ENCODE data around the gene KLRG1. TPM values are rescaled to one million over a fixed set of nuclear protein-coding genes. Genes with fewer than 3 reads are reported as not detected.

Gene KLRG1
- total RNA-seq, 4 donors from 2014 or later, result 0.34 TPM; not detected in 3

GRCh38 chr12:8987685-8988084 is 1.7 kb upstream of the KLRG1 start:
- H3K4me3 ChIP-seq (ENCODE audit: low read depth, poor library complexity, severe bottlenecking), result no peak overlapping the region
- no peak for TF ChIP-seq CTCF (IDR thresholded peaks at IDR 0.05)
- TF ChIP-seq POLR2A (IDR thresholded peaks at IDR 0.05), result no peak
- intact Hi-C loops (cut with DNase I; ENCODE audit: low total_unique reads), result no loop called here
- no peak for DNase-seq (ENCODE audit: low spot score in 2 of 2)
- WGBS, 2 donors, result 66 to 71% methylated on average over 1 of the region's 1 CpG

- 70 to 73% methylated on average over 6 of the region's 6 CpGs for WGBS, 2 donors
- H3K4me3 ChIP-seq (ENCODE audit: low read depth, poor library complexity, severe bottlenecking), result no peak overlapping the region
- TF ChIP-seq CTCF (IDR thresholded peaks at IDR 0.05) (no peak), POLR2A (IDR thresholded peaks at IDR 0.05) (no peak)
- DNase-seq (ENCODE audit: low spot score in 2 of 2), result no peak
- intact Hi-C loops (cut with DNase I; ENCODE audit: low total_unique reads), result no loop called here
Observed at GRCh38 chr12:8991371-8992345, 2.3 kb downstream of the KLRG1 start.

- WGBS, 2 donors, result 86 to 91% methylated on average over 3 of the region's 3 CpGs
- H3K4me3 ChIP-seq (ENCODE audit: low read depth, poor library complexity, severe bottlenecking), result no peak overlapping the region
- intact Hi-C loops (cut with DNase I; ENCODE audit: low total_unique reads), result no loop called here
- no peak for TF ChIP-seq POLR2A (IDR thresholded peaks at IDR 0.05)
- no peak for TF ChIP-seq CTCF (IDR thresholded peaks at IDR 0.05)
- DNase-seq (ENCODE audit: low spot score in 2 of 2), result no peak
Observed at GRCh38 chr12:8993827-8994226, 4.5 kb downstream of the KLRG1 start.

- no peak for TF ChIP-seq POLR2A (IDR thresholded peaks at IDR 0.05)
- no peak for TF ChIP-seq CTCF (IDR thresholded peaks at IDR 0.05)
- WGBS, 2 donors, result 86 to 87% methylated on average over 4 of the region's 4 CpGs
- intact Hi-C loops (cut with DNase I; ENCODE audit: low total_unique reads), result no loop called here
- no peak overlapping the region for H3K4me3 ChIP-seq (ENCODE audit: low read depth, poor library complexity, severe bottlenecking)
- DNase-seq (ENCODE audit: low spot score in 2 of 2), result no peak
Observed at GRCh38 chr12:8995021-8995775, 5.9 kb downstream of the KLRG1 start.

GRCh38 chr12:8996682-8997405 is 7.5 kb downstream of the KLRG1 start:
- no peak overlapping the region for H3K4me3 ChIP-seq (ENCODE audit: low read depth, poor library complexity, severe bottlenecking)
- TF ChIP-seq POLR2A (IDR thresholded peaks at IDR 0.05) (no peak), CTCF (IDR thresholded peaks at IDR 0.05) (no peak)
- WGBS, 2 donors, result 75 to 78% methylated on average over 5 of the region's 5 CpGs
- DNase-seq (ENCODE audit: low spot score in 2 of 2), result no peak
- intact Hi-C loops (cut with DNase I; ENCODE audit: low total_unique reads), result no loop called here

All from lower leg skin (tissue), 4 donors.